Activated CD4-positive, alpha-beta memory T cell treated with anti-CD3 and anti-CD28 coated beads for 36 hours (primary cell): Measurements from ENCODE around the gene TMEM200B. TPM values are rescaled to one million over a fixed set of nuclear protein-coding genes. Genes with fewer than 3 reads are reported as not detected.
"Not testable (repeated sequence)": the region's sequence is repeated elsewhere in the genome, so short reads cannot be mapped to it uniquely, and the experiment has no call there.

Experiments
- CTCF ChIA-PET: fragments of 350-600 bp; sonication (Branson Sonifier 250); formaldehyde crosslinking; loops from one replicate; lab custom pipeline; 2021; ENCODE audit warnings: antibody characterized with exemption, inconsistent platforms; lab: Charles Lee
- POLR2A ChIA-PET: fragments of 350-600 bp; sonication (Branson Sonifier 250); formaldehyde crosslinking; loops from one replicate; lab custom pipeline; 2021; ENCODE audit warnings: antibody characterized with exemption; lab: Charles Lee
- DNase-seq: peaks from one replicate; pipeline ENCODE4 v3.0.0-alpha.2; 2020
- H3K27ac Mint-ChIP-seq: one replicate; pipeline ENCODE4 v1.8.0; 2021; ENCODE audit warnings: mixed read lengths
- H3K27me3 Mint-ChIP-seq: one replicate; pipeline ENCODE4 v1.8.0; 2021; ENCODE audit warnings: mixed read lengths
- H3K36me3 Mint-ChIP-seq: one replicate; pipeline ENCODE4 v1.8.0; 2021; ENCODE audit warnings: mixed read lengths
- H3K4me1 Mint-ChIP-seq: one replicate; pipeline ENCODE4 v1.8.0; 2021; ENCODE audit warnings: low read depth, mixed read lengths
- H3K4me3 Mint-ChIP-seq: one replicate; pipeline ENCODE4 v1.8.0; 2021; ENCODE audit warnings: mild to moderate bottlenecking, mixed read lengths
- H3K9me3 Mint-ChIP-seq: one replicate; pipeline ENCODE4 v1.8.0; 2021; ENCODE audit warnings: mixed read lengths
- intact Hi-C: fragments of 100-400 bp; cut with micrococcal nuclease; formaldehyde crosslinking; loops from one replicate; pipeline ENCODE4 v1.15.1; 2023
- total RNA-seq, 2 experiments: library from RNA; stranded (reverse); gene quantifications; one replicate each; pipeline ENCODE4 v1.2.3, GENCODE V29; 2021

Gene TMEM200B
- total RNA-seq, 2 experiments from 2014 or later, result 1.5 to 2.1 TPM

DNA sequence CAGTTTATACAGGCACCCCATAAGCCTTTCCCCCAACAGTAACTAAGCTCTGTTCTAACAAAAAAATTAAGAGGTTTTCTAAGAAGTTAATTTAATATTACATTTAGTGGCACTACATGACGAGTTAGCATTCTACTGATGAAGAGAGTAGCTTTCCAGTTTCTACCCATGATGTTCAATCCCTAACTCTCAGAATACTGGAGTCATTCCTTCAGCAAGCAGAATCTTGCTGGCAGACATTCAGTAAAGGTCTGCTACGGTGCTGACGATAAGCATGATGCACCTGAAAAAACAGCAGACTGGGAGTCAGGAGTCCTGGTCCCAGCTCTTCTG is 33.5 kb upstream of the TMEM200B start:
- intact Hi-C loops, result no loop called here
- DNase-seq, result no peak
- H3K27ac Mint-ChIP-seq, result no peak overlapping the region
- H3K36me3 Mint-ChIP-seq, result peaks cover 49% of the 10 kb centered on the region
- CTCF ChIA-PET, result no interaction called here
- no peaks in the 10 kb centered on the region for H3K27me3 Mint-ChIP-seq
- H3K4me3 Mint-ChIP-seq, result no peak overlapping the region
- H3K9me3 Mint-ChIP-seq, result no peaks in the 10 kb centered on the region
- POLR2A ChIA-PET, result interaction anchor here (0.9 to 1.2 kb wide), 3 partner anchors 10 to 33 kb away, joined by 3 to 4 read pairs (median 3); no protein-coding TSS in a partner anchor
- peaks cover 2% of the 10 kb centered on the region for H3K4me1 Mint-ChIP-seq

DNA sequence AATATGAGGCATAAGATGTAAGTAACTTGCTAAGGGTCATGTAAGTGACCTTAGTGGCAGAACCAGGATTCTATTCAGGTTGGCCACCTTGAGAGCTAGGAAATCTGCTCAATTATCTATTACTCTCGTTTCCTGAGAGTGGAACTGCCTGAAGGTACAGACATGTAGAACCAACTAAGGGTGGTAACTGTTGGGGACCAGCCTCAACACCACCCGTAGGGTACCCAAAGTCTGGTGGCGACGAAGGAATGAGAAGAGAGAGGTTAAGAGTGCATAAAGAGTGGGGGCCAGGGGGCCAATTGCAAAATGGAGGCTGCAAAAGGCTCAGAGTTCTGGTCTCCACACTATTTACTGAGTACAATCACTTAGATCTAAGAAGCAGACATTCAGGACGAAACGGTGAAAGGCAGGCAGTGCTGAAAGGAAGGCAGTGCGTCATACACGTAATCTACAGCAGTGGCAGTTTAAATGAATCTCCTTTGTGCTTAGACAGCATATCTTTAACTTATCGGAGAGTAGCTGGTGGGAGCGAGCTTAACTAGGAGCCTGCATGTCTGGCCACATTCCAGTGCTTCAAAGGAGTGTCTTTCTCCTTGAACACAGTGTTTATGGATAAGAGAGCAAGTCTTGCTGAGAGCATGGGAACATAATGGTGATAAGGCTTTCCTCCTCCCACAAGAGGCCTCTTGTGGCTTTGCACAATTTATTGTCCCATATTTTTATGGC is 33.0 kb upstream of the TMEM200B start:
- intact Hi-C loops, result no loop called here
- POLR2A ChIA-PET, result interaction anchor here (0.9 to 1.2 kb wide), 3 partner anchors 11 to 32 kb away, joined by 3 to 4 read pairs (median 3); no protein-coding TSS in a partner anchor
- CTCF ChIA-PET, result interaction anchor here (0.6 kb wide), 2 partner anchors 275 to 1401 kb away, joined by 3 to 4 read pairs; no protein-coding TSS in a partner anchor
- Mint-ChIP-seq H3K27ac (no peak overlapping the region), H3K4me1 (peaks cover 2% of the 10 kb centered on the region), H3K9me3 (no peaks in the 10 kb centered on the region), H3K4me3 (no peak overlapping the region), H3K27me3 (no peaks in the 10 kb centered on the region), H3K36me3 (peaks cover 54% of the 10 kb centered on the region)
- no peak for DNase-seq

DNA sequence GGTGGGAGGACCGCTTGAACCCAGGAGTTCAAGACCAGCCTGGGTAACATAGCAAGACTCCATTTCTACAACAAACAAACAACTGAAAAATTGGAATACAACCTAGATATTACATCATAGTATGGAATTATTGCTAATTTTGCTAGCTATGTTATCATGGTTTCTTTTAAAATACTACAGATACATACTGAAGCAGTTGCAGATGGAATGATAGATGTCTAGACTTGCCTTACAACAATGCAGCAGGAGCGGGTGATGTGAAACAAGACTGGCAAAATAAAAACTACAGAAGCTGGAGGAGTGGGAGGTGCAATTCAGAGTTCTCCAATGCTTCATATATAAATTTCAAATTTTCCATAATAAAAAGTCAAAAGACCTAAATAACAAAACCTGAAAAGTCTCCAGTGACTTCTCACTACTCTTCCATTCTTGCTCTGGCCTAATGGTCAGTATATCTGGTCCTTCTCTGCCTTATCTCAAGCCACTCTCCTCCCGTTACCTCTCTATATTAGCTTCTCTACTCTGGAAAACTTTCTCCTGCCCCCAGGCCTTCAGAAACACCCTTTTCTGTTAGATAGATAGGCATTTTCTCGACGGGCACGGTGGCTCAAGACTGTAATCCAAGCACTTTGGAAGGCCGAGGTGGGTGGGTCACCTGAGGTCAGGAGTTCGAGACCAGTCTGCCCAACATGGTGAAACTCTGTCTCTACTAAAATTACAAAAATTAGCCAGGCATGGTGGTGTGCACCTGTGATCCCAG is 28.5 kb upstream of the TMEM200B start:
- Mint-ChIP-seq H3K4me1 (no peaks in the 10 kb centered on the region), H3K27me3 (no peaks in the 10 kb centered on the region), H3K4me3 (no peak overlapping the region), H3K9me3 (no peaks in the 10 kb centered on the region), H3K36me3 (peaks cover 81% of the 10 kb centered on the region), H3K27ac (no peak overlapping the region)
- intact Hi-C loops, result no loop called here
- ChIA-PET POLR2A (no interaction called here), CTCF (no interaction called here)
- DNase-seq, result no peak

DNA sequence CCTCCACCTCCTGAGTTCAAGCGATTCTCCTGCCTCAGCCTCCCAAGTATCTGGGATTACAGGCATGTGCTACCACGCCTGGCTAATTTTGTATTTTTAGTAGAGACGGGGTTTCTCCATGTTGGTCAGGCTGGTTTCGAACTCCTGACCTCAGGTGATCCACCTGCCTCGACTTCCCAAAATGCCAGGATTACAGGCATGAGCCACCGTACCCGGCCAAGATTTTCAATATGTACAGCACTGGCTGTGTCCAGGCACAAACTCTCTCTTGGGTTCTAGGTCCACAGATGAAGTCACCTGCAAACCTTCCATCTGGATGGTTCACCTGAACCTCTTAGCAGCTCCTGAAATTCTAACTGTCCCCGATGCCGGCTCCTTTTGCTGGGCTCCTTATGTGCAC is 26.6 kb upstream of the TMEM200B start:
- H3K9me3 Mint-ChIP-seq, H3K4me3 Mint-ChIP-seq, POLR2A ChIA-PET, DNase-seq, intact Hi-C loops, H3K27ac Mint-ChIP-seq, H3K27me3 Mint-ChIP-seq, H3K4me1 Mint-ChIP-seq, CTCF ChIA-PET: not testable (repeated sequence)
- H3K36me3 Mint-ChIP-seq, result peaks cover 86% of the 10 kb centered on the region

DNA sequence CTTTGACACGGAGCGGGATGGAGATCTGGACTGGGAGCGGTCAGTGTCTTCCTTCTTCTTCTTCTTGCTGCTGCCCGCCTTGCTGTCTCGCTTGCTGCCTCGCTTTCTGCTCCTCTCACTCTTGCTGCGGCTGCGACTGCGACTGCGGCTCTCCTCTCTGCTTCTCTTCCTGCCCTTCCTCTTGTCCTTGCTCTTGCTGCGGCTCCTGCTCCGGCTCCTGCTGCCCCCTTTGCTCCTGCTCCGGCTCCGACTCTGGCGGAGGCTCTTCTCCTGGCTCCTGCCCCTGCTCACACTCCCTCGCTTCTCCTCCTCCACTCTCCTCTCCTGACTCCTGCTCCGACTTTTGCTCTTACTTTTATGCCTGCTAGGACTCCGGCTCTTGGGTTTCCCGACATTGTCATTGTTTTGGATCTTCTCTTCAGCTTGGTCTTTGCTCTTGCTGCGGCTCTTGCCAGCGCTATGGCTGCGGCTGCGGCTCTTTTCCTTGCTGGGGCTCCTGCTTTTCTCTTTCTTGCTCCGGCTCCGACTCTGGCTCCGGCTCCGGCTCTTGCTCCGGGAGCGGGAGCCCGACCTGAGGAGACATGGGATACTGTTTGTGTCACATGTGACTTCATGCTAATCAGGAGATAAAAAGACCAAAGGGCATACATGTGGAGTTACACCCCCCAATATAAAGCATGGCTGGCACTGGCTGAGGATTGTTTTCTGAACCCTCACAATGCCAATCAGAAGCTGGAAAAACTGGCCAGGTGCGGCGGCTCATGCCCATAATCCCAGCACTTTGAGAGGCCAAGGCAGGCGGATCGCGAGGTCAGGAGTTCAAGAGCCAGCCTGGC is 25.2 kb upstream of the TMEM200B start:
- DNase-seq, result no peak
- H3K4me3 Mint-ChIP-seq, result no peak overlapping the region
- H3K36me3 Mint-ChIP-seq, result peaks cover 76% of the 10 kb centered on the region
- peaks cover 5% of the 10 kb centered on the region for H3K9me3 Mint-ChIP-seq
- CTCF ChIA-PET, result no interaction called here
- H3K4me1 Mint-ChIP-seq, result no peaks in the 10 kb centered on the region
- POLR2A ChIA-PET, result no interaction called here
- no peaks in the 10 kb centered on the region for H3K27me3 Mint-ChIP-seq
- no peak overlapping the region for H3K27ac Mint-ChIP-seq
- intact Hi-C loops, result no loop called here

DNA sequence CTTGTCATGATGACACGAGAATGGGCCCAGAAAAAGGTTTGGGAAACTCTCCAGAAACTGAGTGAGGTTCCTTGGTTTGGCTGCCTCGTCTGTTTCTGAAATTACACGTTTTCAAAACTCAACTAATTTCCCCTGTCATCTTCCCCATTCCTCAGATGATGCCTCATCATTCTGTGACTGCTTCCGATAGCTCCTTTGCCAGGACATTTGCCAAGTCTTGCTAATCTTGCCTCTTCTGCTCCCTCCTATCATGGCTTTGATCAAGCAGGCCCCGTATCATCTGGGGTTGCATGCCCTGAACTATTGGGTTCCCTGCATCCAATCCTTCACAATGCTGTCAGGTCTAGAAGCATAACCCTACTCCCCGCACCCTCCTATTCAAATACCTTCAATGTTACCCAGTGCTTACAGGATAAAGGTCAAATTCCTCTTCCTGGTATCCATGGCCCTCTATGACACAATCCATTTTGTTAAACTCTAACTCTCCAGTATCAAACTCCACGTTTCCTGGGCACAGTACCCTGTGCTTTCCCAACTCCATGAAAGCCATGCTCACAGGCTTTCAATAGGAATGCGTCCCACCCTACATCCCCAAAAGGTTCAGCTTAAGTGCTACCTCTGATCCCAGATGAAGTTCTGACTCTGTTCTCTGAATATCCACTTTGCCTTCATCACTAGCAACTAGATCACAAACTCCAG is 22.2 kb upstream of the TMEM200B start:
- intact Hi-C loops, result no loop called here
- H3K27ac Mint-ChIP-seq, result no peak overlapping the region
- H3K36me3 Mint-ChIP-seq, result peaks cover 57% of the 10 kb centered on the region
- H3K4me1 Mint-ChIP-seq, result no peaks in the 10 kb centered on the region
- DNase-seq, result no peak
- peaks cover 5% of the 10 kb centered on the region for H3K9me3 Mint-ChIP-seq
- POLR2A ChIA-PET, result no interaction called here
- H3K4me3 Mint-ChIP-seq, result no peak overlapping the region
- CTCF ChIA-PET, result no interaction called here
- no peaks in the 10 kb centered on the region for H3K27me3 Mint-ChIP-seq

DNA sequence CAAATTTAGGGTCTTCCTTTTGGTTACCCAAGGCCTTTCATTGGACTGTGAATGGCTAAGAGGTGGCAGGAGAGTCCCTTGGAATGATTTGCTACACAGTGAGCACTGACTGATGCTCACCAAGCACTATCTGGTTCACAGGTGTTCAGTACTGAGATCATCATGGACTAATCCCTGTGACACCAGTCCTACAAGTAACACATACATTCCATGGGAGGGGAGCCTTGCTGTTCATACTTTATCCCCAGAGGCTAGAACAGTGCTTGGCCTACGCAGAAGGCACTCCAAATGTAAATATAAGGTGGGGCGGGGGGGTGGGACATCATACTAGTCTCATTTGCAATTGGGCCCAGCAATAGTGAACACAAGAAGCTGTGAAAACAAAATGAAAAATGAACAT is 20.5 kb upstream of the TMEM200B start:
- DNase-seq, result no peak
- no peaks in the 10 kb centered on the region for H3K4me1 Mint-ChIP-seq
- H3K36me3 Mint-ChIP-seq, result peaks cover 41% of the 10 kb centered on the region
- no peaks in the 10 kb centered on the region for H3K27me3 Mint-ChIP-seq
- H3K9me3 Mint-ChIP-seq, result peaks cover 5% of the 10 kb centered on the region
- ChIA-PET CTCF (no interaction called here), POLR2A (no interaction called here)
- intact Hi-C loops, result no loop called here
- no peak overlapping the region for H3K4me3 Mint-ChIP-seq
- no peak overlapping the region for H3K27ac Mint-ChIP-seq

DNA sequence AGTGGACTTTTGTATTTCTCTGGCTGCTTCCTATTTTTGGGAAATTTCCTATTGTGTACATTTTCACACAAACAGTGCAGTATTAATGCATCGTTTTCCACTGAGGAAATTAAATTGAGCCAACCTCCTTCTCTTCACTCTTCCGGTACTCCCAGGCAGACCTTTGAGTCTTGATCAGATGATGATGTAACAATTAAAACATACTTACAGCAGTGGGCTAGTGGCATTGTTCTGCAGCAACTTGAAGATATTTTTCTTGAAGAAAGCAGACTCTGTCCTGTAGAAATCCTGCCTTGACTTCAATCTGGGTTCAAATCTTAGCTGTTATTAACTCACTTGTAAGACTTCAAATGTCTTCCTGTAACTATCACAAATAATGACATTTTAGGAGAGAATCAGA is 19.0 kb upstream of the TMEM200B start:
- CTCF ChIA-PET, result interaction anchor here (1.2 kb wide), 1 partner anchor 60 kb away, joined by 3 read pairs; no protein-coding TSS in a partner anchor
- no peak overlapping the region for H3K4me3 Mint-ChIP-seq
- H3K27ac Mint-ChIP-seq, result no peak overlapping the region
- no peaks in the 10 kb centered on the region for H3K27me3 Mint-ChIP-seq
- POLR2A ChIA-PET, result no interaction called here
- no peak for DNase-seq
- peaks cover 5% of the 10 kb centered on the region for H3K9me3 Mint-ChIP-seq
- no peaks in the 10 kb centered on the region for H3K4me1 Mint-ChIP-seq
- H3K36me3 Mint-ChIP-seq, result peaks cover 26% of the 10 kb centered on the region
- intact Hi-C loops, result no loop called here

DNA sequence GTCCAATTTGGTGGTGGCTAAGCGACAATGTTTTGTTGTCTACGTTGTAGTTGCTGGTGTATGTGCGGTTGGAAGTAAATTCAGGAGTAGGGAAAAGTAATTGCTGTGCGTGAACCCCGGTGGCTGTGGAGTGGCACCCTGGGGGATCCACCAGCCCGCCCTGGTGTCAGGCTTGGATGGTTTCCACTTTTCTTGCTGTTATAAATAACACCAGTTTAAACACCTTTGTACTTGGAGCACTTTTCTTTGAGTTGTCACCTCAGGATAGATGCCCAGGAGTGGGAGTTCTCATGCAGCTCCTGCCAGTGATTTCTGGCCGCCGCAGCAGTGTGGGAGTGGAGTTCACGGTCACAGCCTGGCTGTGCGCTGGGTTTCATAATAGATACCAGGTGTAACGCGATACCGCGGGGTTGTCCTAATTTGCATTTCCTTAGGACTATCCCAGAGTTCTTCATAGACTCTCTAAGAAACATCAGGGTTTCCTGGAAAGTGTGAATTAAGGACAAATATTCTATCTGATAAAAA is 12.8 kb upstream of the TMEM200B start:
- DNase-seq, result no peak
- Mint-ChIP-seq H3K4me3 (no peak overlapping the region), H3K36me3 (no peaks in the 10 kb centered on the region), H3K9me3 (no peaks in the 10 kb centered on the region), H3K4me1 (peaks cover 2% of the 10 kb centered on the region), H3K27me3 (peaks cover 6% of the 10 kb centered on the region), H3K27ac (no peak overlapping the region)
- intact Hi-C loops, result no loop called here
- POLR2A ChIA-PET, result no interaction called here
- CTCF ChIA-PET, result interaction anchor here (0.6 to 1.5 kb wide), 2 partner anchors 12 to 251 kb away, joined by 3 read pairs; partner anchors contain the start of gene TMEM200B

DNA sequence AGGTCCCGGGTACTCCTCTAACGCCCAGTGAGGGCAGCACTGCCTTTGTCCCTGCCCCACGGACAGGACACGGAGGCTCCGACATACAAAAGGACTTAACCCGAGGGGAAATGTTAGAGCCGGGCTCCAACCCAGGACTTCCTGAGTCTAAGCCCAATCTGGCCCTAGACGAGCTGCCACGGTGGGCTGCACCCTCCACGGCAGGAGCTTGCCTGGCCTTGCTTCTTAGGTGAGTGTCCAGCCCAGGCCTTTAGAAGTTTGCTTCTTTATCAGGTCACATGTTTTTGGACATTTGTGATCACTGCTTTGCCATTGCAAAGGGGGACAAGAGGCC is 11.0 kb upstream of the TMEM200B start:
- DNase-seq, result no peak
- H3K27me3 Mint-ChIP-seq, result peaks cover 6% of the 10 kb centered on the region
- peaks cover 2% of the 10 kb centered on the region for H3K4me1 Mint-ChIP-seq
- ChIA-PET CTCF (interaction anchor here (0.9 to 1.2 kb wide), 2 partner anchors 10 to 17 kb away, joined by 3 to 4 read pairs; partner anchors contain the start of gene TMEM200B), POLR2A (no interaction called here)
- intact Hi-C loops, result no loop called here
- no peaks in the 10 kb centered on the region for H3K9me3 Mint-ChIP-seq
- H3K27ac Mint-ChIP-seq, result no peak overlapping the region
- no peaks in the 10 kb centered on the region for H3K36me3 Mint-ChIP-seq
- H3K4me3 Mint-ChIP-seq, result no peak overlapping the region

DNA sequence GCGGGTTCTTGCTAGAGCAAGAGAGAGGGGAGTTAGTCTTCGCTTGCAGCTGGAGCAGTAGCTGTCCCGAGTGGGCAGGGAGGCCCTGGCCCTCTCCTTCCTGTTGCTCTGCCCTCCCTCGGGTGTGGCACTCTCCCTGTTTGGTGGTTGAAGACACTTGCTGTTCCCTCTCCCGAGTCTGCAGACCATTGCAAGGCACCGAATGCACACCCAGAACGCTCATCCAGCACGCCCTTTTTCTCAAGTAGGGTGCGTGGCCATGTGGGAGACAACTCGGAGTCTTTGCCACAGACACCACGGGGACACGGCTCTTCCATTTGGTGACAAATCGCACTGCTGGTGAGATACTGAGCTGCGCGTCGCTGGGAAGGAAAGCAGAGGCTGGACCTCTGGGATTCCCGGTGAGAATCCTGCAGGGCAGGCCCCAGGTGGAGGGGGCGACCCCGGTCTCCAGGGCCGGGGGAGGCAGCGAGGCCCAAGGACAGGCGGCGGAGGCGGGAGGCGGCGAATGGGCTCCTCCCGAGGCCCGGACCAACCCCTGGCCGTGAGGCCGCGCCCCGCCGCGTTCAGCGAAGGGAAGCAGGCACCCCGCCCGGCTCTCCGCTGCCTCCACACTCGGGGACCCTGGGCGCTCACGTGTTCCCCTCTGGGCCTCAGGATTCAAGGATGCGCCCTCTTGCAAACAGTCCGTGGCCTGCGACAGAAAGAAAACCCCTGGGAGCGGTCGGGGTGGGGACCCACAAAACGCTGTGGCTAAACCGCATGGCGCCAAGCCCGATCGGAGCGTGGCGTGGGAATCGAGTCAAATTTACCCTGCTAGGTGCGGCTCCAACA is 10.4 kb upstream of the TMEM200B start:
- Mint-ChIP-seq H3K9me3 (no peaks in the 10 kb centered on the region), H3K4me3 (peak overlapping the region; percentile 32), H3K4me1 (peaks cover 2% of the 10 kb centered on the region), H3K36me3 (no peaks in the 10 kb centered on the region), H3K27me3 (peaks cover 6% of the 10 kb centered on the region), H3K27ac (no peak overlapping the region)
- CTCF ChIA-PET, result interaction anchor here (0.9 kb wide), 1 partner anchor 10 kb away, joined by 4 read pairs; the partner anchor contains the start of gene TMEM200B
- POLR2A ChIA-PET, result no interaction called here
- intact Hi-C loops, result no loop called here
- DNase-seq, result no peak
